Sigmoid colon (tissue), 4 donors: ENCODE measurements around the gene GLTP.

ENCODE experiments used
- CTCF ChIP-seq, 4 experiments: fragments of 450-650 bp in 3 of 4; fragments of 200-600 bp in 1 of 4; IDR thresholded peaks; one replicate each; pipeline ENCODE4 v1.5.1; 2016 to 2019; ENCODE audit warnings: antibody characterized with exemption in 4 of 4, mild to moderate bottlenecking in 3 of 4, moderate library complexity in 2 of 4
- EP300 ChIP-seq, 4 donors: sonication (generic); formaldehyde crosslinking; IDR thresholded peaks; one replicate each; pipeline ENCODE4 v1.6.1; 2017; ENCODE audit warnings: antibody characterized with exemption in 4 of 4
- POLR2A ChIP-seq, 2 donors: fragments of 450-650 bp; IDR thresholded peaks; one replicate each; pipeline ENCODE4 v1.6.1; 2016; ENCODE audit warnings: antibody characterized with exemption in 2 of 2, mild to moderate bottlenecking in 2 of 2, moderate library complexity in 2 of 2
- POLR2AphosphoS5 ChIP-seq, 4 donors: sonication (generic); formaldehyde crosslinking; IDR thresholded peaks; one replicate each; pipeline ENCODE4 v1.6.1; 2017; ENCODE audit warnings: antibody characterized with exemption in 4 of 4

- no peak for TF ChIP-seq POLR2A (IDR thresholded peaks at IDR 0.05)
- TF ChIP-seq CTCF (IDR thresholded peaks at IDR 0.05), result no peak
- TF ChIP-seq EP300 (IDR thresholded peaks at IDR 0.05), result no peak
- TF ChIP-seq POLR2AphosphoS5 (IDR thresholded peaks at IDR 0.05), result no peak
Measured at GRCh38 chr12:109822416-109822815, 57.9 kb downstream of the GLTP start.
